ENCODE data around the gene COA8. TPM values are rescaled to one million over a fixed set of nuclear protein-coding genes. Genes with fewer than 3 reads are reported as not detected.

Gene COA8
- total and polyA plus RNA-seq, 2 of the 13 experiments (the other 11 are each of a cell fraction or from before 2014, with no cell fraction given), result 10.9 to 25.1 TPM

GRCh38 chr14:103594265-103594664 is 31.5 kb downstream of the COA8 start:
- BruUV-seq (replicated peaks), result no TSS peak
- H2AFZ ChIP-seq (ENCODE audit: low read length), result no peak overlapping the region
- peak overlapping the region; percentile 60 for H3K9ac ChIP-seq (ENCODE audit: insufficient read depth, low read depth, low read length)
- H3K27me3 ChIP-seq (ENCODE audit: control insufficient read depth in 1 of 2, insufficient read depth in 2 of 2, low read length in 2 of 2), result no peaks in the 10 kb centered on the region
- peaks cover 3% of the 10 kb centered on the region in 2 experiments; a peak in 3 of 5 replicates for H3K36me3 ChIP-seq (replicated peaks in 1 of 2; ENCODE audit: control insufficient read depth in 1 of 2, insufficient read depth in 2 of 2, low read length in 2 of 2)
- H3K9me3 ChIP-seq (ENCODE audit: low read length), result no peaks in the 10 kb centered on the region
- H4K20me1 ChIP-seq (ENCODE audit: insufficient read depth, low read length), result no peaks in the 10 kb centered on the region
- in situ Hi-C loops (cut with HindIII; ENCODE audit: extremely low pct_ligation_motif_present, low pct_unique_long_range_greater_than_20kb), result no loop called here
- FAIRE-seq (peak; percentile 66), ATAC-seq (peak; percentile 91), DNase-seq (ENCODE audit: low spot score) (peak; percentile 70)
- H3K79me2 ChIP-seq (ENCODE audit: insufficient read depth, low read length), result no peaks in the 10 kb centered on the region
- intact Hi-C loops (cut with micrococcal nuclease; ENCODE audit: unreplicated experiment), result no loop called here
- WGBS (ENCODE audit: low lambda C conversion rate), result 20% methylated on average over 9 of the region's 11 CpGs
- ChIA-PET POLR2A (interaction anchor here (1.9 kb wide), 1 partner anchor 286 kb away, joined by 6 read pairs; no protein-coding TSS in a partner anchor), CTCF (ENCODE audit: low intra/inter-chr PET ratio, low total read pairs) (no interaction called here)
- H3K27ac ChIP-seq (ENCODE audit: extremely low read length, insufficient read depth, low read length), result peak overlapping the region; percentile 64
- H3K4me2 ChIP-seq (ENCODE audit: low read depth, low read length), result peak overlapping the region; percentile 81
- peaks cover 37% of the 10 kb centered on the region for H3K4me1 ChIP-seq (ENCODE audit: insufficient read depth, low read length)
- H3K4me3 ChIP-seq (replicated peaks in 1 of 3; ENCODE audit: insufficient read depth in 1 of 3, low read depth in 2 of 3, low read length in 3 of 3), result peak overlapping the region in 2 of 3 experiments; percentile 36 to 56; a peak in 3 of 6 replicates
- TF ChIP-seq POLR2A (IDR thresholded peaks at IDR 0.05; ENCODE audit: insufficient read depth in 1 of 2, low read depth in 2 of 2, low read length in 2 of 2) (peak in 1 of 2 experiments; percentile 36; a peak in 1 of 4 replicates), ATF1 (CRISPR knock-in tag; IDR thresholded peaks at IDR 0.05) (no peak), ZNF761 (CRISPR knock-in tag; conservative IDR thresholded peaks at IDR 0.05) (0 out of 2 replicates have a peak, but pooled peaks have one; percentile 45), CENPT (CRISPR knock-in tag; IDR thresholded peaks at IDR 0.05; ENCODE audit: low read depth) (no peak), NFATC3 (CRISPR knock-in tag; IDR thresholded peaks at IDR 0.05) (no peak), KLF15 (CRISPR knock-in tag; IDR thresholded peaks at IDR 0.05; ENCODE audit: borderline replicate concordance) (no peak), E2F1 (CRISPR knock-in tag; IDR thresholded peaks at IDR 0.05) (no peak), ZBTB38 (CRISPR knock-in tag; IDR thresholded peaks at IDR 0.05) (peak; percentile 66; the same call in 1 of the 2 replicates), ELF3 (CRISPR knock-in tag; IDR thresholded peaks at IDR 0.05) (peak; percentile 35; the same call in 1 of the 2 replicates), KMT2A (CRISPR knock-in tag; IDR thresholded peaks at IDR 0.05) (no peak), MAZ (IDR thresholded peaks at IDR 0.05; ENCODE audit: borderline replicate concordance, low read depth, low read length) (no peak), MAZ (CRISPR knock-in tag; IDR thresholded peaks at IDR 0.05; ENCODE audit: low read depth) (no peak), SOX5 (CRISPR knock-in tag; IDR thresholded peaks at IDR 0.05; ENCODE audit: borderline replicate concordance) (peak; percentile 33; the same call in 1 of the 2 replicates), SOX13 (IDR thresholded peaks at IDR 0.05) (no peak), SOX13 (CRISPR knock-in tag; conservative IDR thresholded peaks at IDR 0.05 in 1 of 2, IDR thresholded peaks at IDR 0.05 in 1 of 2) (peak in 1 of 2 experiments; percentile 41; a peak in 1 of 4 replicates), HNF1A (IDR thresholded peaks at IDR 0.05; ENCODE audit: low read depth) (no peak), HNF1A (CRISPR knock-in tag; IDR thresholded peaks at IDR 0.05; ENCODE audit: borderline replicate concordance) (0 out of 2 replicates have a peak, but pooled peaks have one; percentile 17), ZBTB33 (CRISPR knock-in tag; IDR thresholded peaks at IDR 0.05) (peak; percentile 28; the same call in 1 of the 2 replicates)

All from HepG2 (cell line).